GM21447 (cell line): ENCODE data around the gene LRRC32.
"Not testable (repeated sequence)": the region's sequence is repeated elsewhere in the genome, so short reads cannot be mapped to it uniquely, and the experiment has no call there.

Experiments
- ATAC-seq: cut with Tn5 transposase; IDR thresholded peaks from one replicate; pipeline ENCODE4 v1.9.1; 2021; ENCODE audit not compliant: unreplicated experiment

Gene LRRC32

DNA sequence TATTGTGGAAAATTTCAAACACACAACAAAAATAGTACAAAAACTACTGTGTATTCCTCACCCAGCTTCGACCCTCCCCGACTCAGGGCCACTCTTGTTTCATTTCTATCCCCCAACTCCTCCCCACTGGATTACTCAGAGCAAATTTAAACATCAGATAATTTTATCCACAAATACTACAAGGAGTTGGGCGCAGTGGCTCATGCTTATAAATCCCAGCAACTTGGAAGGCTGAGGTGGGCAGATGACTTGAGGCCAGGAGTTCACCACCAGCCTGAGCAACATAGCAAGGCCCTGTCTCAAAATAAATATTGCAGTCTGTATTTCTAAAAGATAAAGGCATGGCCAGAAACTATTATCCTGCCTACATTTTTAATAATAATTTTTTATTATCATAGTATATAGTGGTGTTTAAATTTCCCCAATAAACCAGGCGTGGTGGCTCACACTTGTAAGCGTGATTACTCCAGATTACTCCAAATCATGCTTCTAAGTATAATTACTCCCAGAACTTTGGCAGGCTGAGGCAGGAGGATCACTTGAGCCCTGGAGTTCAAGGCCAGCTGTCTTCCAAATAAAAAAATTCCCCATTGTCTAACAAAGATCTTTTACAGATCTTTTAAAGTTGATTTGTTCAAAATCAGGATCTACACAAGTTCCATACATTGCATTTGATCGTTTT, 39.8 kb downstream of the LRRC32 start:
- no peak for ATAC-seq

DNA sequence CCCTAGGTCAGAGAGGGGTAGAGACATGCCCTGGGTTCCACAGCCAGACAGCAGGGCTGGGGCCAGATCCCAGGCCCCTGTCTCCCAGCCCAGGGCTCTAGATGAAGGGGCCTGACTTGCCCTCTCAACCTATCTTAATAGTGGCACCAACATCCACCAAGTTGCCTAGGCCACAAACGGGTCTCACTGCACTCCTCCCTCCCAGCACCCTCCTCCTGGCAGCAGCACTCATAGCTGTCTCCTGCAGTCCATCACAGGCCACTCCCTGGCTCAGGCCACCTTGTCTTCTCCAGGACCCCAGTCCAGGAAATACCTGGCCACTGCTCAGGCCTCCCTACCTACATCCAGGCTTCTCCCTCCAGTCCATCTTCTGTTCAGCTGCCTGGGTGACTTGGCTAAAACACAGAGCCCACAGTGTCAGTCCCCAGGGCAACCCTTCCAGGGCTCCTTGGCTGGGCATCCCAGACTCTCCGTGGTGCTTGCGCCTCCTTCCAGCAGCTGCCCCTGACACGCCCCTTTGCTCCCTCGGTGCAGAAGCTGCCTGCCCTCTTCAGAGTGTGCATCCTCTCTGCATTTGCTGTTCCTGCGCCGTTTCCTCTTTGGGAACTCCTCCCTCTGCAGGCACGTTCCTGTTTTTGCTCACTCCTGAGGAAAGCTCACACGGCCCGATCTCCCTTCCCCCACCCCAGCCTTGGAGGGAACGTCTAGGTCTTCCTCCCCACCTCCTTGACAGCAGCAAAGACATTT, 40.5 kb downstream of the LRRC32 start:
- ATAC-seq: no peak

DNA sequence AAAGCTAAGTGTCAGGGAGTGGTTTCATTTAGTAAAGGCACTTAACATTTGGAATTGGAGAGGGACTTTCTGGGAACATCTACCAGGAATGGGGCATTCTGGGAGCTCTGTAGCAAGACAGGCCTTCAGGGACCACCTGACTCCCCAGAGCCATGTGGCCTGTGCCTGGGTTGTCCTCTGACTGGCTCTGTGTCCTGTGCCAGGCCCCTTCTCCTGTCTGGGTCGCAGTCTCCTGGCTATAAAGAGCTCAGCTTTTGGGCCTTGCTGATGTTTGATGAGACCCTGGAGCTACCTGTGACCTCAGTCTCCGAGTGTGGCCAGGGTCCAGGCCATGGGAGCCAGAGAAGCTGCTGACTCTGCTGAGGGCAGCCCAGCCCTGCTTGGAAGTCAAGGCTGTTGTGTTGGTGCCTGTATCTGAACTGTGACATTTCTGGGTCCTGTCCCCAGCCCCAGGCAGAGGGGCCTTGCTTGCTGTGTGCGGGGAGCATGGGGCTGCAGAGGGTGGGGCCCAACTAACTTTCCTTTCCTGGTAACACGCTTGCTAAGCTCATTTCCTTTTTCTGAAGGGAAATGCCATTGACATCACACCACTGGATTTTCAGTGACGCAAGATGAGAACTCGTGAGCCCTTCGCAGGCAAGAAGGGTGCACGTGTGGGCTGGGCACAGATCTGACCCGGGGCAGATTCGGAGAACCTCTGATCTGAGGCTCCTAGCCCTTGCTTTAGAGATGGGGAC, 41.3 kb downstream of the LRRC32 start:
- no peak for ATAC-seq

DNA sequence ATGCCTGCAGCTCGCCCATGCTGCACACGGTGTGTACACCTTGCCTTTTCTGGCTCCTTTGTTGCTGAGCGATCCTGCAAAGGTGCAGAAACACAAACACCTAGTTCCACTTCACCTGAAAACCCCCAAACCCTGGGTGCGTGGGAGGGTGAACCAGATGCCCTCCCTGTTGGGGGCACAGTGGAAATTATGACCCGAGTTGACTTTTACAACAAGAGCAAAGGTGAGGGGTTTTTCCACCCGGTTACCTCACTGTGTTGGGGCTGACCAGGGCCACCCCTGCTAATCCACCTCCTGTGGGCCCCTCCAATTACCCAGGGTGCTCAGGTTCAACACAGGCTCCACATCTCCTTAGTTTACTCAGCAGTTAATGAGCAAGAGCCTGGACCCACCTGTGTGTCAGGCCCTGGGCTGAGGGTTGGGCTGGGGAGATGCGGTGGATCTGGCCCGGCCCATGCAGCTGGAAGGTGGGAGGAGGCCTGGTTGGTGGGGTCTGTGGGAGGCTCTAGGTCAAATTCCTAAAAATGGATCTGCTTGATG, 42.1 kb downstream of the LRRC32 start:
- ATAC-seq: no peak

DNA sequence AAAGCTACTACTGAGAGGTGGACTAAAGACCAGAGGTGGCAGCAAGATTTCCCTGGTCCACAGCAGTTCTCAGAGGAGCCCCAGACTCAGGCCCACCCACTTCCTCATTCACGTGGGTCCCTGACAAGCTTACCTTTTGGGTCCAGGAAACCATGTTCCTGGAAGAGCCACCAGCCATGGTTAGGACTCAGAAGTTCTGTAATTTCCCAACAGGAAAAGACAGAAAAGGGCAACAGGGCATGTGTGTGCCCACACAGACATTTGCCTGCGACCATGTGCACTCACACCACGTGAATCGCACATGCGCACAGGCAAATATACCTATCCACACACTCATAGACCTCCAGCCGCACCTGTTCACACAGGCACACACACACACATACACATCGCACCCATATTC, 42.9 kb downstream of the LRRC32 start:
- ATAC-seq: no peak

DNA sequence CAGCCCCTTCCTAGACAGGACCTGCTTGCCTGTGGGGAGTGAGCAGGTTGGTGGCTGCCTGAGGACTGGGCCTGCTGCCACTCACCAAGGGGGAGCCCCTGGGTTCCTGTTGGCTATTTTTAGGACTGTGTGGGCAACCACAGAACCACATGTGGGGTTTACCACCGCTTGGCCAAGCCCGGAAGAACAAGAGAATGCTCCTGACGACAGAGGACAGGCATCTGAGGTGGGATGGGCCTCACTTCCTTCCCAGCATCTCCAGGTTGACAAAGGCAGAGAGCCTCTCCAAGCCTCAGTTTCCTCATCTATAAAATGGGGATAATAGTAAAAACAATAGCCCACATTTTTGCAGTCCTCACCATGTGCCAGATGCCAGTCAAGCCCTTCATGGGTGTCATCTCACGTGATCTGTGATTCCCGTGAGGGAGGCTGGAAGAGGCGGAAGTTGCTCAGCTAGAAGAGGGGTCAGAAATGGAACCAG, 43.6 kb downstream of the LRRC32 start:
- peak; percentile 77 for ATAC-seq

DNA sequence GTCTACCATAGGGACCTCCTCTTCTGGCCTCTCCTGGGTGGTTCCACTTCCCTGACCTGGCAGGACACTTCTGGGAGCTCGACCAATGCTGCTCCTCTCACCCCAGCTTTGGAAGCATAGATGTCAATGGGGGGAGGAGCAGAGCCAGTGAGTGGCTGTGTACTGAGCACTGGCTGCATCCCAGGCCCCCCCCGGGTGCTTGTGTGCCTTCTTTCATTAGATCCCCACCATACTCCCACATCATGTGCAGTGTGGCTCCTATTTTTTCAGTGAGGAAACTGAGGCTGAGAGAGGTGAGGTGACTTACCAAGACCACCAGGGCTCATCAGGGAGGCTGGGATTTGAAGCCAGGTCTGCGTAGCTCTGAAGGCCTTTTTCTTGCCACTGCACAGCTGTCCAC, 44.3 kb downstream of the LRRC32 start:
- ATAC-seq: no peak

DNA sequence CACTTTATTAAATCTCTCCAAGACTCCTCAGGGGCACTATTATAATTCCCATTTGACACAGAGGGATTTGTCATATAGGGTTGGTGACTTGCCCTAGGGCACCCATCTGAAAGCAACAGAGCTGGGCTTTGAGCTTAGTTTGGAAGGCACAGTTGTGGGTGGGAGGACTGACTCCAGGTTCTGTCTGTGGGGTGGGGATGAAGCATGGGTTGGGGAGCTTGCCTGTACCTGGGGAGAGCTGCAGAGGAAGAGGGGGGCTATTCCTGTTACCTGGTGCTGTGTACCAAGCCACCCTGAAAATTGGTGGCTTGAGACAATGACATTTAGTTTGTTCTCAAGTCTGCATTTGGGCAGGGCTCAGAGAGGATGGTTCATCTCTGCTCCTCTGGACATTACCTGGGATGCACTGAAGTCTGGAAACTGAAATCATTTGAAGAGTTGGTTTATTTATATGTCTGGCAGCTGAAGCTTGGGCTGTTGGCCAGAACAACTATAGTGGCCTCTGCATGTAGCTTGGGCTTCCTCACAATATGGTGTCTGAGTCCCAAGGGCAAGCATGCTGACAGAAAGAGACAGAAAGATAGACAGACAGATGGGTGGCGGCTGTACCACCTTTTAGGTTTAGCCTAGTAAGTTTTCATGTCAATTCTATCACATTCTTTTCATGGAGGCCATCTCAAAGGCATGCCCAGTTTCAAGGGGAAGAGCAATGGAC, 44.9 kb downstream of the LRRC32 start:
- no peak for ATAC-seq

DNA sequence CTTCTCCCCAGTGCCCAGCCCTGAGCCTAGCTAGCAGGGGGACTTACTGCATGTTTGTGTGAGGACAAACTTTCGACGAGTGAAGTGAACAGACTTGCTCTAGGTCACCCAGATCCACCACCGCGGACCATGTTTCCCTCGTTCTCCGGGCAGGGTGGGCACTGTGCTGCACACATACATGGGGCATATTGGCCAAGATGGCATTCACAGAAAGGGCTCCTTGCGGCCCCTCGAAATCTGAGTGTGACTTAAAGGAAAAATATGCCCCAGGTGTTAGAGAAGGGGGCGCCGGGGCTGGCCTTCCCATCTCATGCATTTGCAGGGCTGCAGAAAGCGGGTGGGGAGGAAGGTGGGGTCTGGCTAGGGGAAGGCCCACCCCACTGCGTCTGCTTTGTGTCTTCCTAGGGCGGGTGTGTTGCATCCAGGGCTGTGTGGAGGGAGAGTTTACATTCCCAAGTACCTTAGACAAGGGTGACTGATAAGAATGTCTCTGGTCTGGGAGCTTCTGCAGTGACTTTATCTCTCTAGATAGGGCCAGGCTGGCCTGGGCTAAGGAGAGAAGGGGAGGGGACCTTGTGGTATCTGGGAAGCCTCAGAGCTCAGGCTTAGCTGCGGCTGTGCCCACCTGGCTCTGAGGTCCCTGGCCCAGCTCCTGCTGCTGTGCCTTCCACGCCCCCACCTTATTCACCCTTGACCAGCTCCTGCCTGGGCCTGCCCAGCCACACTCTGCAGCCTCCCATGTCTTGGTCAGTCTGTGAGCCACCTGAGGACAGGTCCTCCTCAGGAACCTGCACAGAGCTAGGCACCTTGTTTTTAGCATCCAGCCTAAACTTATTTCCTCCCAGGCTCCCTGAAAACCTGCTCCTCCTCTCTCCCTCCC, 45.8 kb downstream of the LRRC32 start:
- ATAC-seq: no peak

DNA sequence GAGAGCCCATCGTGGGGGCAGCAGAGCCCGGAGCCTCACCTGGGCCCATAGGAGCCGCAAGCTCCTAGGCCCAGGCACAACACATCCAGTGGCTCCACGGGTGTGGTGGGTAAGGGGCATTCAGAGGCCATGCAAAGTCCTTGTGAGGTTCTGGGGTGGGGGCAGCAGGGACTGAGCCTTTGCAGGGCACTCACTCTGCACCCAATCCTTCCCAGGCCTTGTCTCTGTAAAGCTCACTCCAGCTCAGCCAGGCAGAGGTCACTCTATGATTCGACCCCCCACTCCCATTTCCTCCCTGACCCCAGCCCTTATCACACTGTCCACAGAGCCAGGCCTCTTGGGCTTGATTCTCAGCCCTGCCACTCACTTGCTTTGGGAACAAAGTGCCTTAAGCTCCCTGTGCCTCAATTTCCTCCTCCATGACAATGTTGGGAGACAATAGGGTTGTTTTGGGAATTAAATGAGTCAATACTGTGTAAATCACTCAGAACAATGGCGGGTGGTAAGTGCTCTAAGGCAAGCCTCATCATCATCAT, 46.6 kb downstream of the LRRC32 start:
- ATAC-seq: no peak

DNA sequence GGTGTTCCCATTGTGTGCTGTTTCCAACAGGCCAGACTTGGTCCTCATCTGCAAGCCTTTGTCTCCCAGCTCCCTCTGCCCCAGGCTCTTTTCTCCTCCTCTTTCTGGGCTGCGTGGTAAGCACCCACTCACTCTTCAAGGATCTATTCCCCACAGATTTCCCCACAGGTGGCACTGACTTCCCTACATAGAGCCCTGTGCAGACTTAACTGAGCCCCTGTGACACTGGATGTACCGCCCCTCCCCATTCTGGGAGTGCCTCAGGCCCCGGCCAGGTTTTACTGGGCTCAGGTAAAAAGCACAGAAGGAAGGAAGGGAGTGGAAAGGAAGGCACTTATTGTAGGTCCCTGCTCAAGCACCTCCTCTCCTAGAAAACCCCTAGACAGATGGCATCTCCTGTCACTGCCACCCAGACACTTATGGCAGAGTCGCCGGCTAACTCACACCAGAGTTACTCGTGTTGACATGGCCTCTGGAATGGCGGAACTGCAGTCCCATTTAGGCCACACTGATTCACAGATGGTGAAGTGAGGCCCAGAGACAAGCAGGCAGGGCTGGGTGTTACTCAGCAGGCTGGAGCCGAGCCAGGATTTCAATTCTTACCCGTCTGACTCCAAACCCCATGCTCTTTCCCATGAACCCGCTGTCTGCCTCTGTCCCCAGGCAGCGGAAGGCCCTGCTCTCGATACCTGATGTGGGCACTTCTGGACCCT, 47.2 kb downstream of the LRRC32 start:
- no peak for ATAC-seq

DNA sequence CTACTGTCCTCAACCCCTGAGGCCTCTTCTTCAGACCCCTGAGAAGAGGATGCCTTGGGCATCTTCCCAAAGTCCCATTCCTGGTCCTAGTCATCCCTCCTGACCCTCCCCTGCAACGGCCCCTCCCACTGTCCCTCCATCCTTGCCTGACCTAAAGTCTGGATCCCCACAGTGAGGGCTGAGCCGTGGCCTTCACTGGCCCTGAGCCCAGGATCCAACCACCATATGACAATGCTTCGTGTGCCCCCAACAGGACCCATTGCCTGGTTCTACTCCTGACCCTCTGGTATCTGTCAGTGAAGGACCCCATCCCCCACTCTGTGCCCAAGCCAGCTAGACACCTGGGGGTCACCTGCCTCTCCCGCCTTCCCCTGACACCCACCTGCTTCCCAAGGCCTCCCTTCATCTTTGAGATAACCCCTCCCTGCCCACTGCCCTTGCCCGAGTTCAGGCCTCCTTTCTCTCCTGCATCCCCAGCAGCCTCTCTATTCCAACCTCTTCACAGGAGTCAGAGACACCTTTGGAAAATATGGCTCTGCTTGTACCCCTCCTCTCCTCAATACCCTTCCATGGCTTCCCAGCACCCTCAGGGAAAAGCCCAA, 48.0 kb downstream of the LRRC32 start:
- ATAC-seq: no peak

DNA sequence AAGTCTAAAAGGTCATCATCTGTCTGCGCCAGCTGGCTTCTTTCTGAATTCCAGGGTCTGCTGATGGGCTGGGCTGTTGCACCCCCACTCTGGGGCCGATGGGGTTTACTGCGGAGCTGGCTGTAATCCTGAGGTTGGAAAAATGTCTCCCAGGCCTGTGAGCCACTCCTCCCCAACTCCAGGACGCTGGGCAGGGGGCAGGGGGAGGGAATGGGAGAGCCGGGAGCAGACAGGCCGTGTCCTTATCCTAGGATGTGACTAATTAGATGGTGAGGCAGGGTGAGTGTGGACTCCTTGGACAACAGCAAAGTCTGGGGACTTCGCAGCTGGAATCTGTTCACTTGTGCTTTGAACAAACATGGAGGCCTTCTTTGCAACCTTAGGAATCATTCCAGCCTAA, 48.7 kb downstream of the LRRC32 start:
- ATAC-seq: no peak

DNA sequence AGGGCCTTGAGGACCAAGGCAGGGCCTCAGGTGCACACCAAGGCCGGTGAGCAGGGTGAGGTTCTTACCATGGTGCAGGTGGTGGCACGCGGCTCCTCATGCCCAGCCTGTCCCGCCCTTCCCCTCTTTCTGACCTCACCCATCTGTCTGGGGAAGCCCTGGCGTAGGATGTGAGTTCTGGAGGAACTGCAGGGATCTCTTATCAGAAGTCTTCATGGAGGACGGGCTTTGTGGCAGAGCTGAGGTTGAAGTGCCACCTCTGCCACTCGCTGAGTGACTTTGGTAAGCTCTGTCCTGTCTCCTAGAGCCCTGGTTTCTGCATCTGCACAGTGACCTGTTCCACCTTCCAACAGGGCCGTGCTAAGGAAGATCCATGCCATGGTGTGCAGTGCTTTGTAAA, 49.1 kb downstream of the LRRC32 start:
- no peak for ATAC-seq

DNA sequence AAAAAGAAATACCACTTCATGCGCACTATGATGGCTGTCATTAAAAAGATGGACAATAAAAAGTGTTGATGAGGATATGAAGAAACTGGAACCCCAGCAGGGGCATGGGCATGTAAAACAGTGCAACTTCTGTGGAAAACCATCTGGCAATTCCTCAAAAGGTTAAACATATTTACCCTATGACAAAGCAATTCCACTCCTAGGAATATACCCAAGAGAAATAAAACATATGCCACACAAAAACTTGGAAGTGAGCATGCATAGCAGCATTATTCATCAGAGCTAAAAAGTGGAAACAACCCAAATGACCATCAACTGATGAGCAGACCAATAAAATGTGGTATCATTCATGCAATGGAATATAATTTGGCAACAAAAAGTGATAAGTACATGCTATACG, 50.1 kb downstream of the LRRC32 start:
- no peak for ATAC-seq

DNA sequence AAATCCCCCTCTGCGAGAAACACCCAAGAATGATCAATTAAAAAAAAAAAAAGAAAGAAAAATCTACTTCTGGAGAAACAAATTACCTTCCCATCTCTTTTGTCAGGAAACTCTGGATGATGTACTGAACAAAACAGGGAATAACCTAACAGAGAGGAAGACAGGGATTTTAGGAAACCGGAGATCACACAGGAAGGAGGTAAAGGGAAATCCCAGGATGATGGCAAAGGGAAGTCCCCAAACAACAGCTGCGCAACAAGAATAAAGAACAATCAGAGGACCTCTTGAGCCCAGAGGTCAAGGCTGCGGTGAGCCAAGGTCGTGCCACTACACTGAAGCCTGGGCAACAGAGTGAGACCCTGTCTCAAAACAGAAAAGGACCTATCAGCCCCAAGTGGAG, 50.7 kb downstream of the LRRC32 start:
- ATAC-seq: not testable (repeated sequence)

DNA sequence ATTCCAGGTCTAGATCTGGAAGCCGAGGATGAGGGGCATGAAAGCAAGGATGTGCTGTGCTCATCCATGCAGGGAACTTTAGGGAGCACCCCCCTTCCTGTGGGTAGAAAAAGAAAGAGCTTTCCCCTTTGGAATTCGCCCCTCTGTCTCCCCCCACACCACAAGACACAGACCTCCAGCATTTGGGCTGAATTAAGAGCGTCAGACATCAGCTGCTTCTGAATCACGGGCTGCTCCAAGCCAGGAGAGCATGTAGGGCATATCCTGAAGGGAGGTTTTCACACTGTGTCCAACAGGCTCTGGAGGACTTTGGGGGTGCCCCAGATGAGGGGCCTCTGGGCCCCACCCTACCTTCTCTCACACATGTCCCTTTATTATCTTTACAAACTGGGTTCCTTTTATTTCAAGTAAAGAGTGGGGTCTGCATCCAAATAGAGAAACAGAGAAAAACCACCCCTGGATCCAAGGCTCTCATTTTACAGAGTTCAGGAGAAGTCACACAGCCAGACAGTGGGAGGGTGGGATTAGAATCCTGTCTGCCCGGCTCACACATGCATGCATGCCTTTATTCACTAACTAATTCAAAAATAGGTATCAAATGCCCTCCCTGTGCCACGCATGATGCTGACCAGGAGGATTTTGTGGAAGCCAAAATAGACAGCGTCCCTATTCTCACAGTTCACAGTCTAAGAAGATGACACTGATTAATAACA, 52.8 kb downstream of the LRRC32 start:
- no peak for ATAC-seq
